ENCODE data around the gene ABHD12B. TPM values are rescaled to one million over a fixed set of nuclear protein-coding genes. Genes with fewer than 3 reads are reported as not detected.
A peak's percentile ranks its signal among the peaks of the same experiment; 100 is the strongest.

ABHD12B gene
- total RNA-seq, 1 donor from 2014 or later = 0.35 TPM

DNA sequence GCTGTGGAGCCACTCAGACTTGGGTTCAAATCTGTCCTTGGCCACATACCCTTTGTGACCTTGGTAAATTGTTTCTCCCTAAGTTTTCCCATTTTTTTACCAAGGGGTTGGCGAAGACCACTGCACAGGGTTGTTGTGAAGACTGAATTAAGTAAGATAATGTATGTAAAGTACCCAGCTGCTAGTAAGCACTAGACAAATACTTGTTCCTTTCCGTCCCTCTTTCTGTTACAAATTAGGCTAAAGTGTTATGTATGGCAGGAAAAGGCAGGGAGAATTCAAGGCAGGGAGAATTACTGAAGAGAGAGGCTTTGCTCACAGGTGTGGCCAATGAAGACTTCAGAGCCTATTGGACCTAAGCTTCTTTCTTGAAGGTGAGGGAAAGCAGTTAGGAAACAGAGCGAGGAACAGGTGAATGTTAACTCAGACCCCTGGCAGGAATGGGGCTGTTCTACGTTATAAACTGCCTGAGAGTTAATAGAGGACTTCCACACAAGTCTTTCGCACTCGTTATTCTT lies 25.9 kb downstream of the ABHD12B start:
- no peaks in the 10 kb centered on the region for H3K27me3 Mint-ChIP-seq (ENCODE audit: low read depth)
- no peaks in the 10 kb centered on the region for H3K4me1 Mint-ChIP-seq
- H3K4me3 Mint-ChIP-seq = no peak overlapping the region
- H3K36me3 Mint-ChIP-seq (ENCODE audit: low read depth) = no peaks in the 10 kb centered on the region
- H3K9me3 Mint-ChIP-seq = no peaks in the 10 kb centered on the region
- no peak for DNase-seq (ENCODE audit: low read depth, low spot score)
- H3K27ac Mint-ChIP-seq (ENCODE audit: unreplicated experiment) = no peak overlapping the region
- TF ChIP-seq, protein P1, sequence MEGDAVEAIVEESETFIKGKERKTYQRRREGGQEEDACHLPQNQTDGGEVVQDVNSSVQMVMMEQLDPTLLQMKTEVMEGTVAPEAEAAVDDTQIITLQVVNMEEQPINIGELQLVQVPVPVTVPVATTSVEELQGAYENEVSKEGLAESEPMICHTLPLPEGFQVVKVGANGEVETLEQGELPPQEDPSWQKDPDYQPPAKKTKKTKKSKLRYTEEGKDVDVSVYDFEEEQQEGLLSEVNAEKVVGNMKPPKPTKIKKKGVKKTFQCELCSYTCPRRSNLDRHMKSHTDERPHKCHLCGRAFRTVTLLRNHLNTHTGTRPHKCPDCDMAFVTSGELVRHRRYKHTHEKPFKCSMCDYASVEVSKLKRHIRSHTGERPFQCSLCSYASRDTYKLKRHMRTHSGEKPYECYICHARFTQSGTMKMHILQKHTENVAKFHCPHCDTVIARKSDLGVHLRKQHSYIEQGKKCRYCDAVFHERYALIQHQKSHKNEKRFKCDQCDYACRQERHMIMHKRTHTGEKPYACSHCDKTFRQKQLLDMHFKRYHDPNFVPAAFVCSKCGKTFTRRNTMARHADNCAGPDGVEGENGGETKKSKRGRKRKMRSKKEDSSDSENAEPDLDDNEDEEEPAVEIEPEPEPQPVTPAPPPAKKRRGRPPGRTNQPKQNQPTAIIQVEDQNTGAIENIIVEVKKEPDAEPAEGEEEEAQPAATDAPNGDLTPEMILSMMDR (conservative IDR thresholded peaks at IDR 0.05) = no peak

DNA sequence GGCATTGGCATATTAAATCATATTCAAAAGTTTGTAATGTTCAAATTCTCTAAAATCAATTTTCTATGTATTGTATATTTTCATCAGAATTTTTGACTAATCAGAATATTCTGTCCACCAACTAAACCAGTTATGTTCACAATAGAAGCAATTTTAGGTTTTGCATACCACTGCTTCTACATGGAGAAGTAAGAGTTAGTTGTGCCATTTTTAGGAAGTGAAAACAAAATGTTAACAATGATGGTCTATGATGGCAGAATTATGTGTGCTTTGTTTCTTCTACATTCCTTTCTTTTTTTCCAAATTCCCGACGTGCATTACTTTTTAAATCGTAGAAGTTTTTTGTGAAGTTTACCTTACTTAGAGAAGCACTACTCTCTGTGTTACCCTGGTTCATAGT lies 29.5 kb downstream of the ABHD12B start:
- Mint-ChIP-seq H3K9me3 (peaks cover 6% of the 10 kb centered on the region), H3K27ac (ENCODE audit: unreplicated experiment) (no peak overlapping the region), H3K27me3 (ENCODE audit: low read depth) (no peaks in the 10 kb centered on the region), H3K4me3 (no peak overlapping the region), H3K36me3 (ENCODE audit: low read depth) (peaks cover 11% of the 10 kb centered on the region), H3K4me1 (peaks cover 2% of the 10 kb centered on the region)
- no peak for DNase-seq (ENCODE audit: low read depth, low spot score)
- TF ChIP-seq, protein P1 (conservative IDR thresholded peaks at IDR 0.05) = no peak

DNA sequence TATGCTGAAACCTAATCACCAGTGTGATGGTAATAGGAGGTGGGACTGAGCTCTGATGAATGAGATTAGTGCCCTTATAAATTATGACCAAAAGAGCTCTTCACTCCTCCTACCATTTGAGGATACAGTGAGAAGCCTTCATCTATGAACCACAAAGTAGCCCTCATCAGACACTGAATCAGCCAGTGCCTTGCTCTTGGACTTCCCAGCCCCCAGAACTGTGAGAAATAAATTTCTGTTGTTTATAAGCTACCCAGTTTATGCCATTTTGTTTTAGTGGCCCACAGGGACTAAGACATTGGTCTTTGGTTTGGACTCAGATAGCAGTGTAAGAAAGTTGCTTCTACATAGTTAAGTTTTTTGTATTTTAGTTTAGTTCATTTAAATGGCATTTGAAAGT lies 32.9 kb downstream of the ABHD12B start:
- H3K9me3 Mint-ChIP-seq = peaks cover 6% of the 10 kb centered on the region
- H3K27ac Mint-ChIP-seq (ENCODE audit: unreplicated experiment) = no peak overlapping the region
- no peak for DNase-seq (ENCODE audit: low read depth, low spot score)
- H3K4me3 Mint-ChIP-seq = no peak overlapping the region
- H3K36me3 Mint-ChIP-seq (ENCODE audit: low read depth) = peaks cover 18% of the 10 kb centered on the region
- H3K4me1 Mint-ChIP-seq = peaks cover 16% of the 10 kb centered on the region
- TF ChIP-seq, protein P1 (conservative IDR thresholded peaks at IDR 0.05) = no peak
- H3K27me3 Mint-ChIP-seq (ENCODE audit: low read depth) = no peaks in the 10 kb centered on the region

DNA sequence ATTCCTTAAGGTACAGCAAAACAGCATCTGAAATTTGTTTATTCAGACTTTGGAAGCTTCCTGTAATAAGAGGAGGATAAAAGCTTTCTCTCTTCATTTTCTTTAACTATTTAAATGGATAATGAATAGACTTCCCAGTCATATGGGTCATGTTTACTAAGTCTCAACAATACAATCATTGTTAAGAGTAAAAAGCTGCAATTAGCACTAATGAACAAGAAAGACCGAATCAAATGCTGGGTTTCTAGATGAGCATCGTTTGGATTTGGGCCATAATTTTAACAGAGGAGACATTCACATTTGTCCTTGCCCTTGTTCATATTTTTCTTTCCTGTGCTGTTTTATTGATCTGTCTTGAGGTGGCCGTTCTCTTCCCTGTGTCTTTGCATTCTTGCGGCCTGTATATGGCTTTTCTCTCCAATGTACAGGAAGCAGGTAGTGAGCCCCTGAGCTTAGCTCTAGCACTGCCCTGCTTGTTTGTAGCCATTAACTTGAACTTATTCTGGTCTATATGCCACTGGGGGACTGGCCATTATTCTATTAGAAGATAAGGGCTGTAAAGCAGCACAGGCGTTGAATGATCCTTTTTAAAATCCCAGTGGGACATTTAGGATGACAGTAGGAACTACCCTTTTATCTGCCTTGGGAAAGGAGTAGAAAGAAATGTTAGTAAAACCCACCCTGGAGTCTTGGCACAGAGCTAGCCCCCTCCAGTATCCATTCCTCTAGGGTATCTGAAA lies 34.6 kb downstream of the ABHD12B start:
- peaks cover 29% of the 10 kb centered on the region for H3K4me1 Mint-ChIP-seq
- DNase-seq (ENCODE audit: low read depth, low spot score) = no peak
- H3K27me3 Mint-ChIP-seq (ENCODE audit: low read depth) = no peaks in the 10 kb centered on the region
- H3K27ac Mint-ChIP-seq (ENCODE audit: unreplicated experiment) = no peak overlapping the region
- peaks cover 24% of the 10 kb centered on the region for H3K36me3 Mint-ChIP-seq (ENCODE audit: low read depth)
- TF ChIP-seq, protein P1 (conservative IDR thresholded peaks at IDR 0.05) = no peak
- peaks cover 6% of the 10 kb centered on the region for H3K9me3 Mint-ChIP-seq
- no peak overlapping the region for H3K4me3 Mint-ChIP-seq

DNA sequence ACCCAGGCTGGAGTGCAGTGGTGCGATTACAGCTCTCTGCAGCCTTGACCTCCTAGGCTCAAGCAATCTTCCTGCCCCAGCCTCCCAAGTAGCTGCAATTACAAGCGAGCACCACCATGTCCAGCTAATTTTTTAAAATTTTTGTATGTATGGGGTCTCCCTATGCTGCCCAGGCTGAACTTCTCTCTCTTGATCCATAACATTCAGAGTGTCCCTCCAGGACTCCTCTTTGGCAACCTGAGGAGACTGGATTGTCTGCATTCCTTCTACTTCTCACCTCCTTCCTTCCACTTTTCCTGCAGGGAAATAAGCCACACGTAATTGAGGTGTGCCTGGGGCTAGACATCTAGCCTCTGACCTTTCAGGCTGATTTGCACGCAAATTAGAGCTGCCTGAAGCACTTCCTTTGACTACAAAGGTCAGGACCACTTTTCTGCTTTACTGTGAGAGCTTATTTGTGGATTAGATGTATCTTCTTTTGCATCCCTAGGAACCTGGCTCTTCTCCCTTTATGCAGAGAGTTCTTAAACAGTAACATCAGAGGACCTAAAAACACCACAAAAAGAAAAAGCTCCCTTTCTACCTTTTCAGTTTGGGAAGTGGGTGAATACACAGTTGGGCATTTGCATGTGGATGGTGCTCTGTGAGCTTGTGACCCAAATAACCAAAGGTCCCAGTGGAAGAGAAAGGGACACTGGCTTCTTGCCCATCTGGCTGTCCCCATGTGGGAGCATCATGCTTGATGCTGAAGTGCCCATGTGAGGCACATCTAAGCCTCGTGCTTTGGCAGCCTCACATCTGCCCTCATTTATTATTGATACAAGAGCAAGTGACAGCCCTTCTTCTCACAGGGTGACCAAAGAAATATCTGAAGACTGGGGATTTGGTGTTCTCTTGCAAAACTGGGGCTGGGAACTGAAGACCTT lies 38.9 kb downstream of the ABHD12B start:
- Mint-ChIP-seq H3K4me1 (peaks cover 32% of the 10 kb centered on the region), H3K4me3 (no peak overlapping the region), H3K27ac (ENCODE audit: unreplicated experiment) (peak overlapping the region; percentile 76), H3K27me3 (ENCODE audit: low read depth) (no peaks in the 10 kb centered on the region), H3K36me3 (ENCODE audit: low read depth) (peaks cover 16% of the 10 kb centered on the region), H3K9me3 (no peaks in the 10 kb centered on the region)
- TF ChIP-seq, protein P1 (conservative IDR thresholded peaks at IDR 0.05) = no peak
- no peak for DNase-seq (ENCODE audit: low read depth, low spot score)
